Body of pancreas (tissue), 4 donors: Measurements from ENCODE around the gene SERPINB6. TPM values are rescaled to one million over a fixed set of nuclear protein-coding genes. Genes with fewer than 3 reads are reported as not detected.
"Not testable (repeated sequence)": the region's sequence is repeated elsewhere in the genome, so short reads cannot be mapped to it uniquely, and the experiment has no call there.

Experiments
- ATAC-seq: fragments of 150-250 bp; one replicate; pipeline ENCODE4 v1.9.1; 2016
- DNase-seq, 4 donors: peaks; one replicate each; pipeline ENCODE4 v3.0.0-alpha.2; 2019
- H3K27ac ChIP-seq, 4 donors: fragments of 200-600 bp; sonication (generic); 1 replicate in 3 of 4; 2 replicates in 1 of 4; pipeline versions ENCODE4 v1.5.1 to v1.6.1; 2016 to 2019; ENCODE audit warnings: mild to moderate bottlenecking in 1 of 4, mixed read lengths in 1 of 4, moderate library complexity in 1 of 4
- H3K27me3 ChIP-seq, 2 donors: fragments of 200-600 bp; sonication (generic); one replicate each; pipeline ENCODE4 v1.6.0; 2016; ENCODE audit warnings: mild to moderate bottlenecking in 1 of 2
- H3K36me3 ChIP-seq, 2 donors: fragments of 200-600 bp; sonication (generic); replicated peaks in 1 of 2; 2 replicates each; pipeline ENCODE4 v1.5.1; 2016; ENCODE audit warnings: low read depth in 2 of 2; ENCODE audit not compliant: insufficient read depth in 1 of 2
- H3K4me1 ChIP-seq: fragments of 200-600 bp; sonication (generic); one replicate; pipeline ENCODE4 v1.6.0; 2016
- H3K4me3 ChIP-seq, 2 donors: fragments of 200-600 bp; sonication (generic); 1 replicate in 1 of 2; 2 replicates in 1 of 2; pipeline ENCODE4 v1.5.1; 2016 to 2019
- H3K9me3 ChIP-seq, 3 donors: fragments of 200-600 bp; sonication (generic); 1 replicate in 2 of 3; 2 replicates in 1 of 3; pipeline ENCODE4 v1.5.1; 2016
- POLR2A ChIP-seq, 3 donors: fragments of 450-650 bp; IDR thresholded peaks; one replicate each; pipeline ENCODE4 v1.6.1; 2016; ENCODE audit warnings: antibody characterized with exemption in 3 of 3, mild to moderate bottlenecking in 2 of 3
- WGBS, 2 donors: methylation state at CpG; one replicate each; pipeline ENCODE4 v1.1.5; 2017; 5-methylcytosine and 5-hydroxymethylcytosine counted together
- intact Hi-C: fragments of 100-400 bp; cut with DNase I; formaldehyde crosslinking; loops from one replicate; pipeline ENCODE4 v1.15.1; 2023
- total RNA-seq, 2 donors: library from RNA; depleted of rRNA; stranded (reverse); fragments of >200 nt; gene quantifications; one replicate each; pipeline ENCODE4 v1.1.0, GENCODE V29; 2016
- TF ChIP-seq, protein P1 (sequence below), 7 experiments: fragments of 450-650 bp in 4 of 7; fragments of 200-600 bp in 3 of 7; sonication (generic) in 3 of 7; IDR thresholded peaks; one replicate each; pipeline ENCODE4 v1.5.1; 2016 to 2019; ENCODE audit warnings: antibody characterized with exemption in 7 of 7

SERPINB6 gene
- total RNA-seq, 2 donors from 2014 or later = 113 to 147 TPM

DNA sequence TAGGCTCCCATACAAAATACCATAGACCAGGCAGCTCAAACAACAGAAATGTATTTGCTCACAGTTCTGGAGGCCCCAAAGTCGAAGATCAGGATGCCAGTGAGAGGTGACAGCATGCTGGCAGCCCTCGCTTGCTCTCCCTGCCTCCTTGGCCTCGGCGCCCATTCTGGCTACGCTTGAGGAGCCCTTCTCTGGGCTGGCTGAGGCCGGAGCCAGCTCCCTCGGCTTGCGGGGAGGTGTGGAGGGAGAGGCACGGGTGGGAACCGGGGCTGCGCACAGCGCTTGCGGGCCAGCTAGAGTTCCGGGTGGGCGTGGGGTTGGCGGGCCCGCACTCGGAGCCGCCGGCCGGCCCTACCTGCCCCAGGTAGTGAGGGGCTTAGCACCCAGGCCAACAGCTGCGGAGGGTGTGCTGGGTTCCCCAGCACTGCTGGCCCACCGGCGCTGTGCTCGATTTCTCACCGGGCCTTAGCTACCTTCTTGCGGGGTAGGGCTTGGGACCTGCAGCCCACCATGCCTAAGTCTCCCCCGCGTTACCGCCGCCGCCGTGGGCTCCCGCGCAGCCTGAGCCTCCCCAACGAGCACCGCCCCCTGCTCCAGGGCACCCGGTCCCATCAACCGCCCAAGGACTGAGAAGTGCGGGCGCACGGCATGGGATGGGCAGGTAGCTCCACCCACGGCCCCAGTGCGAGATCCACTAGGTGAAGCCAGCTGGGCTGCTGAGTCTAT, 35.6 kb downstream of the SERPINB6 start:
- Histone ChIP-seq H3K27me3 (no peaks in the 10 kb centered on the region), H3K27ac (no peak overlapping the region), H3K4me1 (peaks cover 3% of the 10 kb centered on the region), H3K9me3 (no peaks in the 10 kb centered on the region), H3K36me3 (no peaks in the 10 kb centered on the region), H3K4me3 (no peak overlapping the region)
- DNase-seq = no peak
- no peak for TF ChIP-seq POLR2A (IDR thresholded peaks at IDR 0.05)
- TF ChIP-seq, protein P1, sequence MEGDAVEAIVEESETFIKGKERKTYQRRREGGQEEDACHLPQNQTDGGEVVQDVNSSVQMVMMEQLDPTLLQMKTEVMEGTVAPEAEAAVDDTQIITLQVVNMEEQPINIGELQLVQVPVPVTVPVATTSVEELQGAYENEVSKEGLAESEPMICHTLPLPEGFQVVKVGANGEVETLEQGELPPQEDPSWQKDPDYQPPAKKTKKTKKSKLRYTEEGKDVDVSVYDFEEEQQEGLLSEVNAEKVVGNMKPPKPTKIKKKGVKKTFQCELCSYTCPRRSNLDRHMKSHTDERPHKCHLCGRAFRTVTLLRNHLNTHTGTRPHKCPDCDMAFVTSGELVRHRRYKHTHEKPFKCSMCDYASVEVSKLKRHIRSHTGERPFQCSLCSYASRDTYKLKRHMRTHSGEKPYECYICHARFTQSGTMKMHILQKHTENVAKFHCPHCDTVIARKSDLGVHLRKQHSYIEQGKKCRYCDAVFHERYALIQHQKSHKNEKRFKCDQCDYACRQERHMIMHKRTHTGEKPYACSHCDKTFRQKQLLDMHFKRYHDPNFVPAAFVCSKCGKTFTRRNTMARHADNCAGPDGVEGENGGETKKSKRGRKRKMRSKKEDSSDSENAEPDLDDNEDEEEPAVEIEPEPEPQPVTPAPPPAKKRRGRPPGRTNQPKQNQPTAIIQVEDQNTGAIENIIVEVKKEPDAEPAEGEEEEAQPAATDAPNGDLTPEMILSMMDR (IDR thresholded peaks at IDR 0.05) = no peak
- 62 to 80% methylated on average over 2 to 9 of the region's 44 CpGs for WGBS, 2 donors
- intact Hi-C loops = loop anchor here (5.0 kb wide), 1 partner anchor 78 kb away; no protein-coding TSS in a partner anchor
- ATAC-seq = no peak

DNA sequence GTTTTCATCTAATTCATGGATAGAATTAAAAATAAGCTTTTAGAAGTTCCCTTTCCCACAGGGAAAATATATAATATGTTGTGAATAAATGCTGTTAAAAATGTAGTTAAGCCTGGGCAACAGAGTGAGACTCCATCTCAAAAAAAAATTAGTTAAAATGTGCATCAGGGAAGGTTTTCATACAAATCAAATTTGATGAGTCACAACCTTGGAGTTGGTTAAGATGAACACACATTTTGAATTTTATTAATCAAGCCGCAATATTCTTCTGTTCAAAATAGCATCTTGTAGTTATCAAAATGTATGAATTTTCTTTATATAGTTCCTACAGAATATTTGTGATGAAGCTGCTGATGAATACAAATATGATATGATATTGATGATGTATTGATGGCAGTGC, 37.3 kb downstream of the SERPINB6 start:
- intact Hi-C loops = no loop called here
- Histone ChIP-seq H3K36me3 (no peaks in the 10 kb centered on the region), H3K4me3 (no peak overlapping the region), H3K27me3 (no peaks in the 10 kb centered on the region), H3K4me1 (peaks cover 3% of the 10 kb centered on the region), H3K9me3 (no peaks in the 10 kb centered on the region), H3K27ac (no peak overlapping the region)
- 89 to 92% methylated on average over 1 of the region's 1 CpG for WGBS, 2 donors
- ATAC-seq (no peak), DNase-seq (no peak)
- no peak for TF ChIP-seq POLR2A (IDR thresholded peaks at IDR 0.05)
- TF ChIP-seq, protein P1 (IDR thresholded peaks at IDR 0.05) = no peak

DNA sequence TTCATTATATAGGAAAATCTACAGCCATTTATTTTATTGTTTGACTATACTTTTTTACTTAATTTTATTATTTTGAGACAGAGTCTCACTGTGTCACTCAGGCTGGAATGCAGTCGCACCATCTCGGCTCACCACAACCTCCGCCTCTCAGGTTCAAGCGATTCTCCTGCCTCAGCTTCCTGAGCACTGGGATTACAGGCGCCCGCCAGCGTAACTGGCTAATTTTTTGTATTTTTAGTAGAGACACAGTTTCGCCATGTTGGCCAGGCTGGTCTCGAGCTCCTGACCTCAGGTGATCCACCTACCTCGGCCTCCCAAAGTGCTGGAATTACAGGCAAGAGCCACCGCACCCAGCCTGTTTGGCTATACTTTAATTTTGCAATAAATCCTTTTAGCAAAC, 38.5 kb downstream of the SERPINB6 start:
- H3K4me1 ChIP-seq, intact Hi-C loops, H3K9me3 ChIP-seq, H3K36me3 ChIP-seq, H3K27ac ChIP-seq, H3K27me3 ChIP-seq, ATAC-seq, H3K4me3 ChIP-seq, DNase-seq: not testable (repeated sequence)
- 58 to 72% methylated on average over 11 of the region's 11 CpGs for WGBS, 2 donors

DNA sequence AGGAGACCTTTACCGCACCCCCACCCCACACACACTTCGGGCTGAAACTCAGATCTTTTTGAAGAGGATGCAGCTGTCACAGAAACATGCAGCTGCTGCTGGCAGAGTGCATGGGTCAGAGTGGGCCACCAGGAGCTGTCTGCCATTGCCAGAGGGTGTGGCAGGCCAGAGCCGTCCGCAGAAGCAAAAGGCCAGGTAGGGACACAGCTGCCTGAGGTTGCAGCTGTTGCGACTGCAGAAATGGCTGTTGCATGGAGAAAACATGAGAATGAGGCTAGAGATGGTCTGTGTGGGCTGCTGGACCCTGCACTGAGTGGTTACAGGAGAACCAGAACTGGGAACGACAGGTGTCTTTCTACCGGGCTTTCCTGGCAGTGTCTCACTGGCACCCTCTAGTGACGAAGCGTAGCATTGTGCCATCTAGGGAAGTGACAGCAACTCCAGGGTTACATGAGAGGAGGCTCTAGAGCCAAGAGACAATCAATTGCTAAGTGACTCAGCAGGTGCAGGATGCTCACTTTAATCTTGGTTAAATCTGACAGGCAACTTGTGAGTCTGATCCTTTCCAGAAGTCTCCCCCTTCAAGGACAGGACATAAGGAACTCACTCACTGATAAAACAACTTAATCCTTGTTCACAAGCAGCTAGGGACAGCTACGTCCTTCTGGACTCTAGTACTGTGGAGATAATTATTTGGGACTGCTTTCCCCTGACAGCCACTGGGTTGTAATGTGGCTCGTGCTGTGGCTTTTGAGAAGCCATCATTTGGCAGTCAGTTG, 39.2 kb downstream of the SERPINB6 start:
- H3K36me3 ChIP-seq = no peaks in the 10 kb centered on the region
- H3K27ac ChIP-seq = no peak overlapping the region
- no peak overlapping the region for H3K4me3 ChIP-seq
- DNase-seq (peak; percentile 84 to 89 (median 88)), ATAC-seq (peak; percentile 96)
- intact Hi-C loops = no loop called here
- H3K9me3 ChIP-seq = no peaks in the 10 kb centered on the region
- 17 to 19% methylated on average over 11 of the region's 11 CpGs for WGBS, 2 donors
- no peak for TF ChIP-seq POLR2A (IDR thresholded peaks at IDR 0.05)
- TF ChIP-seq, protein P1 (IDR thresholded peaks at IDR 0.05) = peak; percentile 83 to 98 (median 90)
- H3K27me3 ChIP-seq = no peaks in the 10 kb centered on the region
- H3K4me1 ChIP-seq = peaks cover 3% of the 10 kb centered on the region

DNA sequence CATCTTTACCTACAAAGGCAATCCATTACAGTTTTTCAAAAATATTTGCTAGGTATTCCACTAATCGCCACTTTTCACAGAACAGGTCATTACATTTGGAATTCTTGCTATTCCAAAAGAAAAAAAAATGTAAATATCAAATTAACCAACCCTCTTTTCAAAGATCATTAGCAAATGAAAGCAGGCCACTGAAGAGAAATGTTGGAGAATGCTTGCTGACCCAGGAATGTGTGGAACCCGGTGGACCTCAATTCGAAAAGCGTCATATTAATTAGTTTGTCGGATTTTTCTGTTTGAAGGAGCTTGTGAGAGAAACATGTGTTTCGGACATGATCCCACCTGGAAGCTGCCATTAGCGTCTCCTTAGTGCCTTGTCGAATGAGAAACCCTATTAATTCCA, 40.3 kb downstream of the SERPINB6 start:
- Histone ChIP-seq H3K36me3 (no peaks in the 10 kb centered on the region), H3K27ac (no peak overlapping the region), H3K27me3 (no peaks in the 10 kb centered on the region), H3K4me3 (no peak overlapping the region), H3K4me1 (peaks cover 3% of the 10 kb centered on the region), H3K9me3 (no peaks in the 10 kb centered on the region)
- DNase-seq (no peak), ATAC-seq (no peak)
- TF ChIP-seq, protein P1 (IDR thresholded peaks at IDR 0.05) = no peak
- no peak for TF ChIP-seq POLR2A (IDR thresholded peaks at IDR 0.05)
- 78 to 80% methylated on average over 8 of the region's 8 CpGs for WGBS, 2 donors
- intact Hi-C loops = no loop called here

DNA sequence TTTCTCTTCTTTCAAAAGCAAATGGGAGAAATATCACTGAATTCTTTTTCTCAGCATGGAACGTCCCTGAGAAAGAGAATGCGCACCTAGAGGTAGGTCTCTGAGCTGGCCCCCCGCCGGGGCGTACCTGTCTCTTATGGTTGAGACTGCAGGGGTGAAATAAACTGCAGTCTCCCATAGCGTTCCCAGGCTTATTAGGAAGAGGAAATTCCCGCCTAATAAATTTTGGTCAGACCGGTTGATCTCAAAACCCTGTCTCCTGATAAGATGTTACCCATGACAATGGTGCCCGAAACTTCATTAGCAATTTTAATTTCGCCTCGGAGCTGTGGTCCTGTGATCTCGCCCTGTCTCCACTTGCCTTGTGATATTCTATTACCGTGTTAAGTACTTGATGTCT, 43.4 kb downstream of the SERPINB6 start:
- intact Hi-C loops, H3K36me3 ChIP-seq, H3K27me3 ChIP-seq, ATAC-seq, H3K4me1 ChIP-seq, H3K9me3 ChIP-seq, H3K27ac ChIP-seq, H3K4me3 ChIP-seq, DNase-seq: not testable (repeated sequence)
- 73 to 78% methylated on average over 13 of the region's 13 CpGs for WGBS, 2 donors

DNA sequence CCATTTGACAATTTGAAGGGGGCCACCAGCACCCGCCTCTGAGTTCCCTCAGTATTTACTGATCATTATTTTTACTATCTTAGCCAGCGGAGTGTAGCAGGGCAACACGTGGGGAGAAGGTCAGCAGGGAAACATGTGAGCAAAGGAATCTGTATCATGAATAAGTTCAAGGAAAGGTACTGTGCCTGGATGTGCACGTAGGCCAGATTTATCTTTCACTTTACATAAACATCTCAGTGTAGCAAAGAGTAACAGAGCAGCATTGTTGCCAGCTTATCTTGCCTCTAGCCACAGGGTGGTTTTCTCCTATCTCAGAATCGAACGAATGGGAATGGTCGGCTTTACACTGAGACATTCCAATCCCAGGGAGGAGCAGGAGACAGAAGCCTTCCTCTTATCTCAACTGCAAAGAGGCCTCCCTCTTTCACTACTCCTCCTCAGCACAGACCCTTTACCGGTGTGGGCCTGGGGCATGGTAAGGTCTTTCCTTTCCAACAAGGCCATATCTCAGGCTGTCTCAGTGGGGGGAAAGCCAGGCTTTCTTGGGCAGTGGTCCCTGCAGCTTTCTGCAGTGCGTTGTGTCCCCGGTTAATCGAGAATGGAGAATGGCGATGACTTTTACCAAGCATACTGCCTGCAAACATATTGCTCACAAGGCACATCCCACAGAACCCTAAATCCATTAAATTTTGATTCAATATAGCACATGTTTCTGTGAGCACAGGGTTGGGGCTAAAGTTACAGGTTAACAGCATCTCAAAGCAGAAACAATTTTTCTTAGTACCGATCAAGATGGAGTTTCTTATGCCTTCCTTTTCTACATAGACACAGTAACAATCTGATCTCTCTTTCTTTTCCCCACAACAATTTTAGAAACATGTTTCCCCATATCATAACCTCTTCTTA, 45.3 kb downstream of the SERPINB6 start:
- H3K4me3 ChIP-seq, intact Hi-C loops, H3K4me1 ChIP-seq, H3K36me3 ChIP-seq, H3K9me3 ChIP-seq, DNase-seq, H3K27me3 ChIP-seq, ATAC-seq: not testable (repeated sequence)
- peak overlapping the region in 1 of 4 donors; percentile 18 for H3K27ac ChIP-seq
- WGBS, 2 donors = 47 to 53% methylated on average over 10 to 13 of the region's 13 CpGs
